22Rv1 (cell line): Measurements from ENCODE around the gene PPP6R1.

Experiments used
- H3K27ac ChIP-seq: fragments of 450-650 bp; 2 replicates; pipeline ENCODE4 v1.5.1; 2017
- ZFX ChIP-seq: fragments of 450-650 bp; IDR thresholded peaks from 2 replicates; pipeline ENCODE4 v1.6.1; 2017; ENCODE audit warnings: antibody characterized with exemption, borderline replicate concordance
- TF ChIP-seq, protein P1 (sequence below): fragments of 450-650 bp; IDR thresholded peaks from 2 replicates; pipeline ENCODE4 v1.5.1; 2017; ENCODE audit warnings: mild to moderate bottlenecking

The PPP6R1 gene

DNA sequence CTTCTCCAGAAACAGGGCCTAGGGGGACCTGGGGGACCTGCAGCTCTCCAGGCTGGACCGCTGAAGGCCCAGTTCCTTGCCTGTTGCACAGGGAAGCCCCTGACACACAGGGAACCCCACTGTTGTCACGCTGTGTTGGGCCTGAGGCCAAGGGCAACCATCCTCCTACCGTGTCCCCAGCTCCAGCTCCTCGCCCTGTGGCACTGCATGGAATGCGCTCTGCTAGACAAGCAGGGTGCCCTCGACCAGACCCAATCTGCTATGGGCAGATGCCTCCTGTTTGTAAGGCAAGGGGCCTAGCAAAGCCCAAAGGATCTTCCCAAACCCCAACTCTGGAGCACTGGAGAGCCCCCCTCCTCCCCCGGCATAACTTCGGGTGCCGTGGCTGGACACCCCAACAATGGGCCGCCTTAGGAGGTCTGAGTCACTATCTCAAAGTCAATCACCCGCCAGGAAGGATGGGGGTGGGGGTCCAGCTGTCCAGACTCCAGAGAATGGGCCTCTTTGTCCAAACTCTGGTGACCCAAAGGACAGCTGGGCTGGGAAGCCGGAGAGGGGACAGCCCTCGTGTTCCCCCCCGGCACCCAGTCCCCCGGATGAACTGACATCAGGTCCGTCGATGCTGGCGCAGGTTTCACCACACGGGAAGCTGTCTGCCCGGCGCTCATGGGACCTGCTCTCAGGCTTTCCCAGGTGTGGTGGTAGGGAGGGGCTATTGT lies 28.7 kb upstream of the PPP6R1 start:
- no peak overlapping the region for H3K27ac ChIP-seq
- TF ChIP-seq, protein P1, sequence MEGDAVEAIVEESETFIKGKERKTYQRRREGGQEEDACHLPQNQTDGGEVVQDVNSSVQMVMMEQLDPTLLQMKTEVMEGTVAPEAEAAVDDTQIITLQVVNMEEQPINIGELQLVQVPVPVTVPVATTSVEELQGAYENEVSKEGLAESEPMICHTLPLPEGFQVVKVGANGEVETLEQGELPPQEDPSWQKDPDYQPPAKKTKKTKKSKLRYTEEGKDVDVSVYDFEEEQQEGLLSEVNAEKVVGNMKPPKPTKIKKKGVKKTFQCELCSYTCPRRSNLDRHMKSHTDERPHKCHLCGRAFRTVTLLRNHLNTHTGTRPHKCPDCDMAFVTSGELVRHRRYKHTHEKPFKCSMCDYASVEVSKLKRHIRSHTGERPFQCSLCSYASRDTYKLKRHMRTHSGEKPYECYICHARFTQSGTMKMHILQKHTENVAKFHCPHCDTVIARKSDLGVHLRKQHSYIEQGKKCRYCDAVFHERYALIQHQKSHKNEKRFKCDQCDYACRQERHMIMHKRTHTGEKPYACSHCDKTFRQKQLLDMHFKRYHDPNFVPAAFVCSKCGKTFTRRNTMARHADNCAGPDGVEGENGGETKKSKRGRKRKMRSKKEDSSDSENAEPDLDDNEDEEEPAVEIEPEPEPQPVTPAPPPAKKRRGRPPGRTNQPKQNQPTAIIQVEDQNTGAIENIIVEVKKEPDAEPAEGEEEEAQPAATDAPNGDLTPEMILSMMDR = no peak
- no peak for TF ChIP-seq ZFX

DNA sequence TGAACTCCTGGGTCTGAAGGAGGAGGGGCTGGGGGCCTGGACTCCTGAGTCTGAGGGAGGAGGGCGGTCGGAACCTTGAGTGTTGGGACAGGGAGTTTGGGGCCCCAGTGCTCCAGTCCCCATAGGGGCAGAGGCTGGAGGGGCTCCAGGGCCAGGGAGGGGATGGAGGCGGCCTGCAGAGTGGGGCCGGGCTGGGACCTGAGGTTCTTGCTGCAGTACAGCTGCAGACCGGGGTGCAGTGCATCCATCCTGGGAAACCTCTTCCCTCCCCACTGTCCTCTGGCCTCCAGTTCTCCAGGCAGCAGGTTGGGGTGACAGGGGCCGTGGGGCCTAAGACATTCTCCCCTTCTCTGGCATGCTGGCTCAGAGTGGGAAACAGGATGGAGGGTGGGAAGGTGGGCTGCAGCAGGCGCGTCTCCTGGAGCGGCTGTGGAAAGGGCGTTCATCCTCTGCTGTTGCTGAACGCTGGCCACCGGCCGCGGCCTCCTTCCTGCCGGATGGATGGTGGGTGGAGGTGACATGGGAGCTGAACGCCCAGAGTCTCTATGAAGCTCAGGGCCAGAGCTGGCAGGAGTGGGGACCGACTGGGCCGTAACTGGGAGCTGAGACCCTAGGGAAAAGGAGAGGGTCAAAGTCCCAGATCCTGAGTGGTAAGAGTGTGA lies 26.5 kb upstream of the PPP6R1 start:
- no peak overlapping the region for H3K27ac ChIP-seq
- no peak for TF ChIP-seq ZFX
- TF ChIP-seq, protein P1 = no peak

DNA sequence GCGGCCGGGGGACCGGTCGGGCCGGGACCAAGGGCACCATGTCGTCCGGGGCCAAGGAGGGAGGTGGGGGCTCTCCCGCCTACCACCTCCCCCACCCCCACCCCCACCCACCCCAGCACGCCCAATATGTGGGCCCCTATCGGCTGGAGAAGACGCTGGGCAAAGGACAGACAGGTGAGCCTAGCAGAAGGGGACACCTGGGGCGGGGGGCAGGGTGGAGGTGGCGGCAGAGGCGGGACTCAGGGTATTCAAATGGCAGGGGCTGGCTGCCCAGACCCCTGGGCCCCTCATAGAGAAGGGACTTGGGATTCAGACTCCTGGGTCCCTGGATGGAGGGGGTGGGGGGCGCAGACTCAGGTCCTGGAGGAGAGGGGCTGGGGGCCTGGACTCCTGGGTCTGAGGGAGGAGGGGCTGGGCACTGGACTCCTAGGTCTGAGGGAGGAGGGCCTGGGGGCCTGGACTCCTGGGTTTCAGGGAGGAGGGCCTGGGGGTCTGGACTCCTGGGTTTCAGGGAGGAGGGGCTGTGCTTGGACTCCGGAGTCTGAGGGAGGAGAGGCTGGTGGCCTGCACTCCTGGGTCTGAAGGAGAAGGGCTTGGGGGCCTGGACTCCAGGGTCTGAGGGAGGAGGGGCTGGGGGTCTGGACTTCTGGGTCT lies 25.7 kb upstream of the PPP6R1 start:
- H3K27ac ChIP-seq = no peak overlapping the region
- no peak for TF ChIP-seq ZFX
- TF ChIP-seq, protein P1 = no peak

DNA sequence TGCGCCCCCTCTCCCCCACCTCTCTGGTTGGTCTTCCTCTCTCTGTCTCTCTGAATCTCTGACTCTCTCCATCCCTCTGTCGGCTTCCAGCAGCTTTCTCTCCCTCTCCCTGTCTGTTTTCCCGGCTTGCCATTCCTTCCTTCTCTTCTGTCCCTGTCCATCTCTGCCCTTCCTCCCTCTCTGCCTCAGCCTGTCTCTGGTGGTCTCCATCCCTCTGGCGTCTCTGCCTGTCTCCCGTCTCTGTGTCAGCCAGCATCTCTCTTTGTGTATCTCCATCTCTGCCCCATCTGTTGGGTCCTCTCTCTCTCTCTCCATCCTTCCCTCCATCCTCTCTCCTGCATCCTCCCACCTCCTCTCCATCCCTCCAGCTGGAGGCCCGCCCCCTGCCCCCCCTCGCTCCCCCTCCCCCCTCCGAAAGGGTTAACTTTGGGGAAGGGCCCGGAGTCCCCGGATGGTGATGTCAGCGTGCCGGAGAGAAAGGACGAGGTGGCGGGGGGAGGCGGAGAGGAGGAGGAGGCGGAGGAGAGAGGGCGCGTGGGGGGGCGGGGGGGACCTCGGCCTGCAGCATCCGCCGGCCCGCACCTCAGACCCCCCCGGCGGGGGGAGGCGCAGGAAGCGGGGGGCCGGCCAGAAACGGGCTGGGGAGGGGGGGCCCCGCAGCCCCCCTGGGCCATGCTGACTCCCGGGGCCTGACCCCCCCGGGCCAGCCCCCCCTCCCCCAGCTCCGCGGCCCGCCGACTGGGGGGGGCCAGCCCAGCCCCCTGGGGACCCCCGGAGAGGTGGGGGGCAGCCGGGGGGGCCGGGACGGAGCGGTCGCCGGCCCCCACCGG lies 24.9 kb upstream of the PPP6R1 start, which contains the start of gene BRSK1:
TSS of gene BRSK1 (plus strand) at position 450 of the 830 bp plus-strand sequence. CDS start 446 bp downstream, outside the sequence.
- H3K27ac ChIP-seq = no peak within 1 kb of the TSS
- TF ChIP-seq, protein P1 = no peak
- no peak for TF ChIP-seq ZFX

DNA sequence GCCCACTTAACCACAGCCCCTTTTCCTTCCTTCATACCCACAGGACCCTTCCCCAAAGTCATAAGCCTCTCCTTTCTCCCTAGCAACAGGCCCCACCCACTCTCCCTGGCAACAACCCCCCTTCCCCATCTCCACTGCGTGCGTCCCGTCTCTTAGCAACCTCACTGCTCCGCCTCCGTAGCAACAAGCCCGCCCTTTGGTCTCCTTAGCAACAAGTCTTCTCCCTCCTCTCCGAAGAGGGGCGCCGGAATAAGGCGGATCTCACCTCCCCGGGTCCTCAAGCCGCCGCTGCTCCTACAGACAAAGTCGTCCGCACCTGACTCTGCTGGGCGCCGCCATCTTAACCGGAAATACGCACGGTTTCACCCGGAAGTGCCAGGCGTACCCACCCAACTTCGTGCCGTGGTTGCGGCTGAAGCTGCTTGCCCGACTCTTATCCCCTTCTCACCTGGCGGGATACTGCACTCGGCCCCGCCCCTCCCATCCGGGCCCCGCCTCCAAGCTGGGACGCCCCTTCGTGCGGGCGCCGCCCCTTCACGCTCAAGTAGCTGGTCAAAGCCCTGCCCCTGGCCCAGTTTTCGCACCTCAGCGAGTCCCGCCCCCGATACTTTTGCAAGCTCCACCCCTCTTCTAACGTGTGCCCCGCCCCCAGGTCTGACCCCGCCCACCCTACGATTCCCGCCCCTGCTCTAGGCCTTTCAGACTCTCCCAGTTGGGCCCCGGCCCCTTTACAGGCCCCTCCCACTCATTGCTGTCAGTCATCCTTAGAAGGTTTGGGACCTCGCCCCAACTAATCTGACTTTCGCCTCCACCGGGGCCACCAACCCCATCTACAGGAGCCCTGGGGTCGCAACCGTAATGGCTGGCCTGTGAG lies 21.2 kb upstream of the PPP6R1 start, which contains the start of gene HSPBP1:
TSS of gene HSPBP1 (minus strand) at position 341 of the 874 bp plus-strand sequence. CDS start 502 bp downstream, outside the sequence.
- TF ChIP-seq ZFX = no peak
- TF ChIP-seq, protein P1 = no peak
- peak within 1 kb of the TSS; percentile 83 for H3K27ac ChIP-seq

DNA sequence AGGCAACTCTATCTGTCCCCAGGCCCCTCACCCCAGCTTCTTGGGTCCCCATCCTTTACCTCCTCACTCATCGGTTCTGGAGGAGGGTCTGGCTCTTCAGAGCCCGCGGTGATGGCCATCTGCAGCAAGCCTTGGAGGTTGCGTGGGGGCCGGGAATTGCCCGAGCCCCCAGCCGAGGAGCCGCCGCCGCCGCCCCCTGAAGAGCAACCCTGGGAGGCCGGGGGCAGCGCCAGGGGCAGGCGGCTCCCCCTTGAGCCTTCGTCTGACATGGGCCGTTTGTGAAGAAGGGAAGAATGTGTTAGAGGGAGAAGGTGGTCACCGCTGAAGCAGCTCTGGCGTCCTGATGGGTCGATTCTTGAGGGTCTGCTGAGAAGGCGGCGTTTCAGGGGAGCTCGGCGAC lies 20.5 kb upstream of the PPP6R1 start:
- peak overlapping the region; percentile 83 for H3K27ac ChIP-seq
- TF ChIP-seq ZFX = no peak
- TF ChIP-seq, protein P1 = no peak
